Heart left ventricle (tissue), 13 donors: ENCODE measurements around the gene UBTD1.

ENCODE experiments used
- CTCF ChIP-seq, 12 donors: fragments of 200-600 bp; sonication (generic) in 4 of 12; IDR thresholded peaks; one replicate each; pipeline versions ENCODE4 v1.5.0 to v1.8.0; 2018 to 2022; ENCODE audit warnings: antibody characterized with exemption in 12 of 12, mild to moderate bottlenecking in 5 of 12
- POLR2A ChIP-seq, 2 donors: fragments of 450-650 bp; IDR thresholded peaks; one replicate each; pipeline ENCODE4 v1.6.1; 2017; ENCODE audit warnings: antibody characterized with exemption in 2 of 2, mild to moderate bottlenecking in 2 of 2, moderate library complexity in 2 of 2
- donor health status: ischemic (EF 13 %, LVEDD 7.1; RV severe dilation, severe dysfunction).
- donor health status: DM: no; HTN: yes; CAD: no.
- donor health status: DM: no; HTN: no; CAD: no.
- donor health status: ischemic (EF 25% LVEDD 6.9; RV normal size, moderate dysfunction).
- donor health status: ischemic (EF 25% LVEDD 5.7; RV mildly dilated, moderate dysfunction).
- donor health status: ischemic (EF 35%, LVEDD 5.7; RV mildly dilated, moderate dysfunction).
- donor health status: nonischemic (EF 11% LVEDD 7.7; RV severe dilation, severe dysfunction).
- donor health status: DM: yes; HTN: yes; CAD: no.
- donor health status: PGD.
- donor health status: ischemic (EF 29% LVEDD 5.4; RV normal size, mild dysfunction).
- donor health status: nonischemic (EF 23%, LVEDD 6.1; RV moderate dilation, normal function).

- TF ChIP-seq CTCF (IDR thresholded peaks at IDR 0.05) (no peak), POLR2A (IDR thresholded peaks at IDR 0.05) (no peak)
Observed at GRCh38 chr10:97540669-97541500, 42.2 kb downstream of the UBTD1 start.
